NCI-H1930 (cell line): ENCODE measurements around the gene PDSS2.
"Not testable (repeated sequence)": the region's sequence is repeated elsewhere in the genome, so short reads cannot be mapped to it uniquely, and the experiment has no call there.

Source experiments
- DNase-seq, 2 experiments: peaks; one replicate each; lab custom pipeline; 2025; lab: John Stamatoyannopoulos, UW

PDSS2 gene

DNA sequence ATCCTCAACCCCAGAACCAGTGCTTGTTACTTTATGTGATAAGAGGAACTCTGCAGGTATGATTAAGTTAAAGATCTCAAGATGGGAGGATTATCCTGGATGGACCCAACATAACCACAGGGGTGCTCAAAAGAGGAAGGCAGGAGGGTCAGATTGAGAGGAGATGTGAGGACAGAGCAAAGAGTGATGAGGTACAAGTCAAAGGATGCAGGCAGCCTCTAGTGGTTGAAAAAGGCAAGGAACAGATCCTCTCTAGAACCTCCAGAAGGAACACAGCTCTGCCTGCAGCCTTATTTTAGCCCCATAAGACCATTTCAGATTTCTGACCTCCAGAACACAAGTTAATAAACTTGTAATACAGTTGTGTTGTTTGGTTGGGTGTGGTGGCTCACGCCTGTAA, 41.2 kb downstream of the PDSS2 start:
- DNase-seq: no peak

DNA sequence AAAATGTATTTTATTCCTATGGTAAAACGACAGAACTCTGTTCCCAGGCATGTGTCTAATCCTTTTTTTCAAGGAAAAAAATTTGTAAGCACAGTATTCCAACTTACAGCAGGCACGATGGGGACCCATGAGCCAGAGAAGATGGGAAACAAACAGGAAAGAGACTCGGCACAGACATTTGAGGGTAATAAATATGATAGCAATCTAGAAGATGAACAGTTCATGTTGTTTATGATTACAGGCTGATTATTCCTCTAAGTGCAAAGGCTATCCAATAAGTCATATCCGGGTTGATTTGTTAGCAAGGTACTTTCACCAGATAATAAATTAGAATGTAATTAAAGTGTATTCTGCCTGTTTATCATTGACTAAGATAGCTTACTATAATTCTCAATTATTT, 43.2 kb downstream of the PDSS2 start:
- DNase-seq: no peak

DNA sequence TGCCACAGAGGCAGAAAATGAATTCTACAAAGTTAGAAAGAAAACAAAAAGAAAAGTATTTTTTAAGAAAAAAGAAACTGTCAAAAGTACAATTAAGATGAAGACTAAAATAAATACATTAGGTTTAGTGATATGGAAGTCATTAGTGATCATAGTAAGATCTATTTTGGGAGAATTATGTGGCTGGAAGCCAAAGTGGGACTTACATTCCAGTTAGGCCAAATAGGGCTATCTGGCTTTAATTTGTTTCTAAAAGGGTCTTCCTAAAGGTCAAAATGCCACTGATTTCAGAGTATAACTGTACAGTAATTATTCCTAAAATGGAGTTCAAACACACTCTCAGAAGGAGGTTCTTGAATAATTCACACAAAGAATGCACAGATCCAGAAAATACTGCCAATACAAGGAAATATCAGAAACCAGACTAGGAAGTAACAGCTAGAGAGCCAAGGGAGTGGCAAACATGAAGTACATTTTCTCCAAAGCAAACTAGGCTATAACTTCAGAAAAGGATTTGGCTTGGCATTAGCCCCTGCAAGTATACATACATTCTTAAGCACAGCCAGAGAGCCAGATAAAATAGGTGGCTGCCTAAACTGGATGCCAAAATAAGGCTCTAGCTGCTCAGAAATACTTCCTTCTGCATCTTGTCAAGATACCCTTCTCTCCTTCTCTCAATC, 45.3 kb downstream of the PDSS2 start:
- no peak for DNase-seq

DNA sequence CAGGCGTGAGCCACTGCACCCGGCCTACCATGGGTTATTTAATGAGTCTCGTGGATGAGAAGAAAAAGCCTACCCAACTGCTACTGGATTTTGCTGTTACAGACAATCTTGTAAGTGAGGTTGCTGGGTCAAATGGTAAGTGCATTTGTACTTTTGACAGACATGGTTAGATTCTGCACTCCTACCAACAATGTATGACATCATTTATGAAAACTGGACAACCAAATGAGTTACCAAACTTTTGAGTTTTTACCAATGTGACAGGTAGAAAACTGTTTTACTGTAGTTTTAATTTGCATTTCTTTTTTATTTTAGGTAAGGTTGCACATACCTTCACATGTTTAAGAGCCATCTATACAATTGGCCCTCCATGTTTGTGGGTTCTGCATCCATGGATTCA, 48.2 kb downstream of the PDSS2 start:
- DNase-seq: no peak

DNA sequence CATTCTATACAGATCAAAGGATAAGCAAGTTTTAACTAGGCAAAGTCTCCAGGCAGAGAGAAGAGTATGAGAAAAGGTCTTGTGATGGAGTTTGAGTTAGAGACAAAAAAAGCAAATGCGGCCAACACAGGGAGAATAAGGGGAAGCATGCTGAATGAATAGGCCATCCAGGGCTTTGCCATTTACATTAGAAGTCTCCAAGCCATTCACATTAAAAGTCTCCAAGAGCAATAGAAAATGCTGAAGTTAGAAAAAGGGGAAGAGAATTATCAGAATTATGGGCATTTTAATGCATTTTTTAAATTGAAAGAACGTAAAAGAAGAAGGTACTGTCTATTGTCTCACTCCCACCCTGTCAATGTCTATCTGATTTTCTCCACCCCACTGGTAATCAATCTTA, 49.4 kb downstream of the PDSS2 start:
- DNase-seq: no peak

DNA sequence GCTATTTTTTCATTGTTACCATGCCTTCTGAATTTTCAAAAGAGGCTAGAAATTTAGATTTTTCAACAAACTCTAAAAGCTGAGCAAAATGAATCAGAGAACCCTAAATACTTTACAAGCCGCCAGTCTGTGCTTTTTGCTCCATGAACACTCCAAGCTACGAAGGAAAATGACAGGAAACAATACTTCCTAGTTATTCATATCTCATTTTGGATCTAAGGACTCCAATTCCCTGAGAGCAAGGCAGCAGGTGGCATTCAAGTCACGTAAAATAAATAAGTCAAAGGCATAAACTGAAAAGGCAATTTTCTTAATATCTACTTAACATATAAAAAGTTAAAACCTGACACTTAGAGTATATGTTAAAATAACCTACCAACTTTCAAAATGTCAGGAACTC, 50.6 kb downstream of the PDSS2 start:
- no peak for DNase-seq

DNA sequence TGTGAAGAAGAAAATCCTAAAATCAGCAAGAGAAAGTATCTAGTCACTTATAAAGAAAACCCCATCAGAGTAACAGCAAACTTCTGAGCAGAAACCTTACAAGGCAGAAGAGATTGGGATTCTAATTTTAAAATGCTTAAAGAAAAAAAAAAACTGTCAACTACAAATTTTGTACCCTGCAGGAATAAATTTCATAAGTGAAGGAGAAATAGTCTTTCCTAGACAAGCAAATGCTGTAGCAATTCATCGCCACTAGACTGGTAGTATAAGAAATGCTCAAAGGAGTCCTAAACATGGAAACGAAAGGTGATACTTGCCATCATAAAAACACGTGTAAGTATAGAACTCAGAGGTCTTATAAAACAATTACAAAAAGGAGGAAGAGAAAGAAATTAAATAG, 54.4 kb downstream of the PDSS2 start:
- DNase-seq: no peak

DNA sequence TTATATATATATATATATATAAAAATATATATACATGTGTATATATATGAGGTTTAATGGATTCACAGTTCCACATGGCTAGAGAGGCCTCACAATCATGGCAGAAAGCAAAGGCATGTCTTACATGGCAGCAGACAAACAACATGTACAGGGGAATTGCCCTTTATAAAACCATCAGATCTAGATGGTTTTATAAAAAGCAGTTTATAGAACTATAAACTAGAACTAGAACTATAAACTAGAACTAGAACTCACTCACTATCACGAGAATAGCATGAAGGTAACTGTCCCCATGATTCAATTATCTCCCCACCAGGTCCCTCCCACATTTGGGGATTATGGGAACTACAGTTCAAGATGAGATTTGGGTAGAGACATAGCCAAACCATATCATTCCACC, 56.8 kb downstream of the PDSS2 start:
- no peak for DNase-seq

DNA sequence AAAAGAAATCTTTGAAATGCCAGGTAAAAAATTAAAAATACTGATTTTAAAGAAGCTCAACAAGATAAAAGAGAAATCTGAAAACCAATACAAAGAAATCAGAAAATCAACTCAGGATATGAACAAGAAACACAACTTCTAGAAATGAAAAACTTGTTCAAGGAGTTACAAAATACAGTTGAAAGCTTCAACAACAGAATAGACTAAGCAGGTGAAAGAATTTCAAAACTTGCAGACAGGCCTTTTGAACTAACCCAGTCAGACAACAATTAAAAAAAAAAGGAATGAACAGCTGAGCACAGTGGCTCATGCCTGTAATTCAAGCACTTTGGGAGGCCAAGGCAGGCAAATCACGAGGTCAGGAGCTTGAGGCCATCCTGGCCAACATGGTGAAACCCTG, 57.8 kb downstream of the PDSS2 start:
- DNase-seq: peak in 1 of 2 experiments; percentile 7

DNA sequence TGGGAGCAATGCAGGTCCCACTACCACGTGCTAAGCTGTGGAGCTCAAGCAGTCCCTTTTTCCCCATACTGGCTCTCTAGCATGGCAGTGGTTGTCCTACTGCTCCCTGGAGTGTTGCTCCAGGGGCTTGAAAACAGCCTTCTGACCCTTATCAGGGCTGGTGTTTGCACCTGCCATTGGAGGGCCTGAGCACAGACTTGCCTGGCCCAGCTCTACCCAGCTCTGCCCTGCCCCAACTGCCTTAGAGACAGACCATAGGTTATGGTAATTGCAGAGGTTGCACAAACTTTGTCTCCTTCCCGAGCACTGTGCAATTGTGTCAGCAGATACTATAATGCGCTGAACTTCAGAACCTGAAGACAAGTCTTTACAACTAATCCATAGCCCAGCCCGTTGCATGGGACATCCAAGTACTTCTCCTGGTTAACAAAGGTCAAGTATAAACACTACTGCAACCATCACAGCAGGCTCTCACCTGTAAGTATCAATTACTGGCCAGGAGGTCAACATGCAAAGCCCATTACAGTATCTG, 58.7 kb downstream of the PDSS2 start:
- DNase-seq: no peak

DNA sequence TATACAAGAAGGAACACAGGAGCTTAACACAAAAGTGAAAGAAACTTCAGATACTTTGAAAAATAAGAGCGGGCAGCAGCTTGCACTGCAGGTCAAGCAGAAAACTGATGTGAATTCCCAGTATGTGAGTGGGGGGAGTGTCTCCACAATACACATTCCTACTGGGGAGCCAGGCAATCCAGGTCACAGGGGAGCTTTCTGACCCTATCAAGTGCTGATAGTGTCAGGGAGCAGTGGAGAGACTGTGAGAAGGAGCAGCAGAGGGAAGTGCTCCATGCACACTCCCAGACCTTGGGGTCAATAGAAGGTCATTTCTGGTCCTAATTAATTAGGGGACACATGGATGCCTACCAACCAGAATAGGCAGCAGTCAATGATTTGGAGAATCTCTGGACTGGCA, 59.4 kb downstream of the PDSS2 start:
- no peak for DNase-seq

DNA sequence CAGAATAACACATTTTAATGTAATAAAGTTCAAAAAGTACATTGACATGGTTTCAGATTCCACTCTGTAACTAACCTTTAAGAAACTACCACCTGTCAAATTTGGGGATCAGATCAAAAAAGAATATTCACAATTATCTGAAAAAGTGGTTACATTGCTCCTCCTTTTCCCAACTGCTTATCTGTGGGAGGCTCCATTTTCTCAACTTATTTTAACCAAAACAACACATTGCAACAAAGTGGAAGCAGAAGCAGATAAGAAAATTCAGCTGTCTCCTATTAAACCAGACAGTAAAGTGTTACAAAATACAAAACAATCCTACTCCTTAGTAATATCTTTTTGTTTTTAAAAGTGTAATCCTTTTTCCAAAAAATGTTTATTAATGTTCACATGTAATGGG, 61.4 kb downstream of the PDSS2 start:
- no peak for DNase-seq

DNA sequence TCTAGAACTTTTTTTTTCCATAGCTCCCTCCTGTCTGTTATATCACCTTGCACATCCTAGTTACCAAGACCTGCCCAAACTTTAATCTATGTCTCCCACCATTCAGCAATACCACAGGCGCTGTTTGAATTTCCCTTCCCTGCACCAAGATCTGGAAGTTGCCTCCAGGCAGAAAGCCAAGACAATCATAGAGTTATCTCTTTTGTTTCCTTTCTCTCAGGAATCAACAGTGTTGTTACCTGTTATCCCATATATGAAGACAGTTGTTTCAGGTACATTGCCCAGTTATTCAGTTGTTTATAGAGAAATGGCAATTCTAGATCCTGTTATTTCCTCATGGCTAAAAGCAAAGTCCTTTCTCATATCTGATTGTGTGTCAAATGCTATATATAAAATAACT, 63.2 kb downstream of the PDSS2 start:
- DNase-seq: no peak

DNA sequence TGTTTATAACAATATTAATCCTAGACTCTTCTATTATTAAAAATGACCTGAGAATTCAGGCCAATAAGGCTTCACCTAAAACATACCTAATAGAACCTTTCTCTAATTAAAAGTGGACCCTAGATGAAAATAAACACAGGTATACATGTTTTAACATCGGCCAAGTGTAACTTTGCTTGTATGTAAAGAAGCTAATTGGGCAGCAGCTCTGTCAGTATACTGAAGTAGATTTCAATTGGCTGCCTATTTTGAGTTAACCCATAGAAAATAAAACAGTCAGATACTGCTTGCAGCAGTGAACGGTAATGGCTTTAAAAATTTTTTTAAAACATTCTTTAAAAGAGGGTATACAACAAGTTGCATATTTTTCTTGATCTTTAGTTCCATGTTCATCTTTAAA, 67.3 kb downstream of the PDSS2 start:
- no peak for DNase-seq

DNA sequence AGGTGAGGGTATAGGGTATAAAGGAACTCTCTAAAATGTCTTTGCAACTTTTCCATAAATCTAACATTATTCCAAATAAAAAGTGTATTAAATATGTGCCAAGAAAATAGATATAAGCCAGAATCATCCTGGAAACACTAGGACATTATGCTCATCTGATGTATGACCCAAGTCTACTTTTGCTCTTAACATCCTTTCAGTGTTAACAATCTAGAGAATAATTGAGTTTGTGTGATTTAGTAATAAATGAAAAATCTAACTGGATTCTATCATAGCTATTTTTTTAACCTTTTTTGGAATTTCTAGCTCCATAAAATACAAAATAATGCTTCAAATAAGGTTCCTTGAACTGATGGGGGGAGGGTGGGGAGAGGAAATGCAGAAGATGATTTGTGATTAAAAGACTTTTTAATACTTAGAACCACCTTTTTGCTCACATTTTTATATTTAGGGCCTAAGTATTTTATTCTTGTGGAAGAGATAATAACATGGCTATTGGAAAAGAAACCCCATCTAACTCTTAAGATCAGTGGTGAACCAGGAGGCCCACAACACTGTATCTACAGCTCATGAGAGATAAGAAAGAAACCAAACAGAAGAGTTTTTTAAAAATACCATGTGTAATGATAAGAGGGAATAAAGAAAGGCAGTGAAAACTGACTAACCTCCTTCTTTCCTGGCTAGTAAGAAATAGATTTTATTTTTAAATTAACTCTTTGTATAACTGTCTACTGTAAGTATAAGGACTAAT, 68.5 kb downstream of the PDSS2 start:
- DNase-seq: no peak

DNA sequence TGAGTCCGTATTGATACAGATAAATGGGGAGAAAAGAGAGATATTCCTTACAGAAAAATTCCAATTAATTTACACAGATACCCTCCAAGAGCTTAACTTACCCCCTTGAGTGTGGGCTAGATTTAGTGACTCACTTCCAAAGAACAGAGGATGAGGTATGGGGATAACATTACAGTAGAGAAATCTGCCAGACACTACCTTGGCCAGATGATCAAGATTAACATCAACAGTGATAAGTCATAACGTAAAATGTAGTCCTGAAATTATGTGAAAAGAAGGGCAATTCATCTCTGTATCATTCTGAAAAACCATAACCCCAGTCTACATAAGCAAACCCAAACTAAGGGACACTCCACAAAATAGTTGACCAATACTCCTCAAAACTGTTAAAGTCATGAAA, 69.3 kb downstream of the PDSS2 start:
- no peak for DNase-seq

DNA sequence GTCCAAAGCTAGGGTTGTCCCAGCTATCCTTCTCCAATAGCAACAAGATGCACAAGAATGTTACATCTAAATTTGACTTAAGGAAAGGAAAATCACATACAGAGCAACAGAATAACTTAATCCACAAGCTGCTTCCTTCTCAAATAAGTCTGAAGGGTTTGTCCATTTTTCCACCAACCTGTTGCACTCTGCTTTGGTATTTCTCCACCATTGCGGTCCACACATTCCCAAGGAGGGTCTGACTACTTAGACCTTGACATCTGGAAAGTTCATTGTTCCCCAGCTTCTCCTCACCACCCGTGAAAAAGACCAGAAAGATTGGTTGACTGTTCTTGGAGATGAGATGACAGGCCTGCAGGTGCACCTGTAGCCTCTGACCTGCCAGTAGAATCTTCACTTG, 72.5 kb downstream of the PDSS2 start:
- no peak for DNase-seq

DNA sequence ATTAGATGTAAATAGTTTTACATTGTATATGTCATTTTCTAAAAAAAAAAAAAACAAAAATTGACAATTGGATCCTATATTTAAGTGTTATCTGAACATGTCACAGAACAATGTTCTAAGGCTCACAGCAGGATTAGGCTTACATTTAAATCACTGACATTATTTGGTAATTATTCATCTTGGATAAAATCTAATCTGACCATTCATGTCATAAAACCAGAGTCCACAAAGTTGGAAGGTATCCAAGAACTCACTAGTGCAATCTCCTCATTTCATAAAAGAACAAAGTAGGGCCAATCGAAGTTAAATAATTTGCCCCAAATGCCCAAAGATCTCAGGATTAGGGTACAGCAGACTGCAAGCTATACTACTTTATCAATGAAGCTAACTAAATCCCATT, 73.0 kb downstream of the PDSS2 start:
- no peak for DNase-seq

DNA sequence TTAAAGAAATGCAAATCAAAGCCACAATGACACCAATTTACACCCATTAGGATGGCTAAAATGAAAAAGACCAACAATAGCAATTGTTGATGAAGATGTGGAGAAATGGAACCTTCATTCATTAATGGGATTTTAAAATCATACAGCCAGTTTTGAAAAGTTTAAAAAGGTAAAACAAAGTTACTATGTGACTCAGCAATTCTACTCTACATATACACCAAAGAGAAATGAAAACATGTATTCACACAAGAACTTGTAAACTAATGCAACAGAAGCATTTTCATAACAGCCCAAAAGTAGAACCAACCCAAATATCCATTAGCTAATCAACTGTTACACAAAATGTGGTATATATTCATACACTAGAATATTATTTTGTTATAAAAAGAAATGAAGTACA, 75.7 kb downstream of the PDSS2 start:
- no peak for DNase-seq

DNA sequence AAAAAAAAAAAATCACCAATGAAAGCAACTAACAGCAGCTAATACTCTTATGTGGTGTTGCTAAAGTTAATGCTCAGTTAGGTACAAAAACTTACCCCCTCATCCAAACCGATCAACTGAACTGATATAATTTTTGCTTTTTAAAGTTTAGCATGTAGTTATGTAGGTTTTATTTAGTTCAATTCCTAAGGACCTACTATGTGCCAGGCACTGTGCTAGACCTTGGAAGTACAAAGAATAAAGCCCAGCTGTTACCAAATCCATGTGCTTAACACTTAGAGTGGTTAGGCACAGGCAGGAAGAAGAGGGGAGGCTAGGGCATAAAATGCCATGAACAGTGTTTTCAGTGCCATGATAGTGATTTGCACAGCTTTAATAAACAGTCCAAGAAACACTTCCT, 85.1 kb downstream of the PDSS2 start:
- no peak for DNase-seq

DNA sequence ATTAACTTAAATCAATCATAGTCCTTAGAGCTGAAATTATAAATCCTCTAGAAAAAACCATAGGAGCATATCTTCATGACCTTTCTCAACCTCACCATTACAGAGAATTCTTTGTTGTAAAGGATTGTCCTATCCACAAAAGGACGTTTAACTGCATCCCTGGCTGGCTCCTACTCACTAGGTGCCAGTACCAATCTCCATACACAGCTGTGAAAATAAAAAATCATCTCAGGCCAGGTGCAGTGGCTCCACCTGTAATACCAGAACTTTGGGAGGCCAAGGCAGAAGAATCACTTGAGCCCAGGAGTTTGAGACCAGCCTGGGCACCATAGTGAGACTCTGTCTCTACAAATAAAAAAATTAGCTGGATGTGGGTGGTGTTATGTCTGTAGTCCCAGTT, 89.9 kb downstream of the PDSS2 start:
- DNase-seq: no peak

DNA sequence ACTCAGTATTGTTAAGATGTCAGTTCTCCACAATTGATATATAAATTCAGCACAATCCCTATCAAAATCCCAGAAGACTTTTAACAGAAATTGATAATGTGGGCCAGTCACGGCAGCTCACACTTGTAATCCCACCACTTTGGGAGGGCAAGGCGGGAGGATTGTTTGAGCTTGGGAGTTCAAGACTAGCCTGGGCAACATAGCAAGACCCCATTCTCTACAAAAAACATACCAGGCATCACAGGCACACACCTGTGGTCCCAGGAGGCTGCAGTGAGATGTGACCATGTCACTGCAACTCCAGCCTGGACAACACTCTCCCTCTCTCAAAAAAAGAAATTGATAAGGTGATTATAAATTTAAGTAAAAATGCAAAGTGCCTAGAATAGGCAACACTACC, 90.9 kb downstream of the PDSS2 start:
- no peak for DNase-seq

DNA sequence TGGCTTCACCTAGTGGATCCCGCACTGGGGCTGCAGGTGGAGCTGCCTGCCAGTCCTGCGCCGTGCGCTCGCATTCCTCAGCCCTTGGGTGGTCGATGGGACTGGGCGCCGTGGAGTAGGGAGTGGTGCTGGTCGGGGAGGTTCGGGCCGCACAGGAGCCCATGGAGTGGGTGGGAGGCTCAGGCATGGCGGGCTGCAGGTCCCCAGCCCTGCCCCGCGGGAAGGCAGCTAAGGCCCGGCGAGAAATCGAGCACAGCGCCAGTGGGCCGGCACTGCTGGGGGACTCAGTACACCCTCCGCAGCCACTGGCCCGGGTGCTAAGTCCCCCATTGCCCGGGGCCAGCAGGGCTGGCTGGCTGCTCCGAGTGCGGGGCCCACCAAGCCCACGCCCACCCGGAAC, 95.2 kb downstream of the PDSS2 start:
- not testable (repeated sequence) for DNase-seq
